ENCODE data around the gene SPDYE4.

DNA sequence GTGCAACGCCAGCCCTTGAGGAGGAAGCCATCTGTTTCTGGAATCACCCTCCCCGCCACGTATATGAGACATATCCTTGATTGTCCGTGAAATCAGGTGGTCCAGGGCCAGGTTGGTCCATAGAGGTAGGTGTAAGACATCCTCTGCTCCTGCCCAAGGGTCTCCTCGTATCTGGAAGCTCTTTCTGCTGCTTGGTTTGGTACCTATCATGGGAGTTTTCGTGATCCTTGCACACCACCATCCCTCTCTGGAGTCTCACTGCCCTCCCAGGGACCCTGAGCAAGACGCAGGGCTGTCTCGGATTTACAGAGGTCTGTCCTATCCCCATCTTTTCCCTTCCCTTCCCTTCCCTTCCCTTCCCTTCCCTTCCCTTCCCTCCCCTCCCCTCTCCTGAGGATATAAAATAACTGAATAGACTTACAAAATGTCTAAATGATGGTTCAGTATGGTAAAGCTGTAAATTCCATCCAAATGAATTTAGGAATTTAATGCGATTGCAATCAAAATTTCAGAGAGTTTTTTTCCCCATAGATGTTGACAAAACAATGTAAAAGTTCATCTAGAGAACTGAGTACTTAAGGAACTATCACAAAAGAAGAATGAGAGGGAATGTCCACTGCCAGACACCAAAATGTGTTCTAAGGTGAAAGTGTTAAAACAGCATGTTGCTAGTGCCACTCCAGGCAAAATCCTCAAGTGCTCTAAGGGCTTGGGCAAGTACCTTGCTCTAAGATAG lies 11.7 kb downstream of the SPDYE4 start:
- TF ChIP-seq ZFP30 (CRISPR knock-in tag; IDR thresholded peaks at IDR 0.05) (no peak), PPARA (CRISPR knock-in tag; IDR thresholded peaks at IDR 0.05; ENCODE audit: borderline replicate concordance) (no peak), BACH2 (CRISPR knock-in tag; IDR thresholded peaks at IDR 0.05; ENCODE audit: borderline replicate concordance) (no peak), RARB (CRISPR knock-in tag; IDR thresholded peaks at IDR 0.05) (no peak), TCF4 (CRISPR knock-in tag; IDR thresholded peaks at IDR 0.05; ENCODE audit: borderline replicate concordance) (no peak), TOX (CRISPR knock-in tag; IDR thresholded peaks at IDR 0.05; ENCODE audit: borderline replicate concordance) (no peak), ZFP3 (CRISPR knock-in tag; IDR thresholded peaks at IDR 0.05) (no peak), ARNTL (CRISPR knock-in tag; IDR thresholded peaks at IDR 0.05; ENCODE audit: borderline replicate concordance, low read depth) (no peak), OSR1 (CRISPR knock-in tag; IDR thresholded peaks at IDR 0.05) (no peak), ZNF565 (CRISPR knock-in tag; conservative IDR thresholded peaks at IDR 0.05; ENCODE audit: low read depth) (no peak), SNAI2 (CRISPR knock-in tag; IDR thresholded peaks at IDR 0.05) (no peak)
- TF ChIP-seq, protein P1, sequence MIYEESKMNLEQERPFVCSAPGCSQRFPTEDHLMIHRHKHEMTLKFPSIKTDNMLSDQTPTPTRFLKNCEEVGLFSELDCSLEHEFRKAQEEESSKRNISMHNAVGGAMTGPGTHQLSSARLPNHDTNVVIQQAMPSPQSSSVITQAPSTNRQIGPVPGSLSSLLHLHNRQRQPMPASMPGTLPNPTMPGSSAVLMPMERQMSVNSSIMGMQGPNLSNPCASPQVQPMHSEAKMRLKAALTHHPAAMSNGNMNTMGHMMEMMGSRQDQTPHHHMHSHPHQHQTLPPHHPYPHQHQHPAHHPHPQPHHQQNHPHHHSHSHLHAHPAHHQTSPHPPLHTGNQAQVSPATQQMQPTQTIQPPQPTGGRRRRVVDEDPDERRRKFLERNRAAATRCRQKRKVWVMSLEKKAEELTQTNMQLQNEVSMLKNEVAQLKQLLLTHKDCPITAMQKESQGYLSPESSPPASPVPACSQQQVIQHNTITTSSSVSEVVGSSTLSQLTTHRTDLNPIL (CRISPR knock-in tag; IDR thresholded peaks at IDR 0.05; ENCODE audit: low read depth), result no peak
- TF ChIP-seq, protein P2, sequence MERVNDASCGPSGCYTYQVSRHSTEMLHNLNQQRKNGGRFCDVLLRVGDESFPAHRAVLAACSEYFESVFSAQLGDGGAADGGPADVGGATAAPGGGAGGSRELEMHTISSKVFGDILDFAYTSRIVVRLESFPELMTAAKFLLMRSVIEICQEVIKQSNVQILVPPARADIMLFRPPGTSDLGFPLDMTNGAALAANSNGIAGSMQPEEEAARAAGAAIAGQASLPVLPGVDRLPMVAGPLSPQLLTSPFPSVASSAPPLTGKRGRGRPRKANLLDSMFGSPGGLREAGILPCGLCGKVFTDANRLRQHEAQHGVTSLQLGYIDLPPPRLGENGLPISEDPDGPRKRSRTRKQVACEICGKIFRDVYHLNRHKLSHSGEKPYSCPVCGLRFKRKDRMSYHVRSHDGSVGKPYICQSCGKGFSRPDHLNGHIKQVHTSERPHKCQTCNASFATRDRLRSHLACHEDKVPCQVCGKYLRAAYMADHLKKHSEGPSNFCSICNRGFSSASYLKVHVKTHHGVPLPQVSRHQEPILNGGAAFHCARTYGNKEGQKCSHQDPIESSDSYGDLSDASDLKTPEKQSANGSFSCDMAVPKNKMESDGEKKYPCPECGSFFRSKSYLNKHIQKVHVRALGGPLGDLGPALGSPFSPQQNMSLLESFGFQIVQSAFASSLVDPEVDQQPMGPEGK (CRISPR knock-in tag; IDR thresholded peaks at IDR 0.05; ENCODE audit: borderline replicate concordance), result no peak

Measured in SK-N-SH treated with all-trans-retinoic acid at 6 μM for 48 hours (cell line).